ENCODE measurements around the gene SLC25A27.

The SLC25A27 gene

DNA sequence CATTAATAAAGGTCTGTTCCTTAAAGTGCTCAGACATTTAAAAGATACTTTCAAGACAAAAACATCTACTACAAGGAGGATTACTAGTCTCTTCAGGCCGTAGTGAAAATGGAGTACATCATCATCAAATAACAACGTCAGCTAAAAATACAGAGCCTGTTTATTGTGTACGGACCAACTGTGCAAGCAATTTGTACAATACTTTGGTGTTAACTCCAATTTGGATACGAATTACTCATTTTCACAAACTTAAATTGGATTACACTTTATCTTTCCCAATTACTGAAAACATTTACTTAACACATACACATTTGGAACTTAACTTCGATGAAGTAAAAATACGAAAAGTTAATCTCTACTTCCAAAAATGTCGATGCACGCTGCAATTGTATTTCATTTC lies 959 bp upstream of the SLC25A27 start:
- DNase-seq, result no peak

GRCh38 chr6:46652232-46652602 lies 558 bp upstream of the SLC25A27 start:
- DNase-seq, result no peak

GRCh38 chr6:46653439-46654195 lies 842 bp downstream of the SLC25A27 start:
- no peak for DNase-seq

DNA sequence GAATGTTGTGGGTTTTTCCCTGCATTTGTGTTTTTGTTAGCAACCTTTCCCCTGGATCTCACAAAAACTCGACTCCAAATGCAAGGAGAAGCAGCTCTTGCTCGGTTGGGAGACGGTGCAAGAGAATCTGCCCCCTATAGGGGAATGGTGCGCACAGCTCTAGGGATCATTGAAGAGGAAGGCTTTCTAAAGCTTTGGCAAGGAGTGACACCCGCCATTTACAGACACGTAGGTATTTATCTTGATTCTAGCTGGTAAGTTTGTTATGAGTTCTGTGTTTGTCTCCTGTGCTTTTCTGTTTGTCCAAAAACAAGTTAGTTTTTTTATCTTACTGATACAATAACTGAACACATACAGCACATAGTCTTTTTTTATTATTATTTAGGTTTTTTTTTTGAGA lies 3.0 kb downstream of the SLC25A27 start:
- no peak for DNase-seq

GRCh38 chr6:46657642-46658041 lies 4.9 kb downstream of the SLC25A27 start:
- DNase-seq, result no peak

- no peak for DNase-seq
Observed at GRCh38 chr6:46661483-46661882, 8.7 kb downstream of the SLC25A27 start.

- DNase-seq, result no peak
Observed at GRCh38 chr6:46667377-46667776, 14.6 kb downstream of the SLC25A27 start.

DNA sequence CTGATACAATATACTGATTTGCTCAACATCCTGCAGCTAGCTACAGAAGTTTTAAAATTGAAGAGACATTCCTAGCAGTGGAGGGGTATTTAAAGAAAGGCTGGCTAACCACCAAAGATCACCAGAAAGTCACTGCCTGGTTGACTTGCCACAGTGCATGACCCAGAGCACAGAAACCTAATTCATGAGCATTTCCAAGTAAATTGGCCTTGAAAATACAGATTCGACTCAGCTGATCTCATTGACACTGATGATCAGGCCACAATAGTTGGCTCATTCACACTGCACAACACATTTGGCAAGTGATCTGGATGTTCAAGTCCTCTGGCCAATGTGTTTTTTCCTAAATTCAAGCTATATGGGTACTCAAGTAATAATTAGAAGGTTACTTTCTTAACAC lies 21.6 kb downstream of the SLC25A27 start:
- DNase-seq, result no peak

DNA sequence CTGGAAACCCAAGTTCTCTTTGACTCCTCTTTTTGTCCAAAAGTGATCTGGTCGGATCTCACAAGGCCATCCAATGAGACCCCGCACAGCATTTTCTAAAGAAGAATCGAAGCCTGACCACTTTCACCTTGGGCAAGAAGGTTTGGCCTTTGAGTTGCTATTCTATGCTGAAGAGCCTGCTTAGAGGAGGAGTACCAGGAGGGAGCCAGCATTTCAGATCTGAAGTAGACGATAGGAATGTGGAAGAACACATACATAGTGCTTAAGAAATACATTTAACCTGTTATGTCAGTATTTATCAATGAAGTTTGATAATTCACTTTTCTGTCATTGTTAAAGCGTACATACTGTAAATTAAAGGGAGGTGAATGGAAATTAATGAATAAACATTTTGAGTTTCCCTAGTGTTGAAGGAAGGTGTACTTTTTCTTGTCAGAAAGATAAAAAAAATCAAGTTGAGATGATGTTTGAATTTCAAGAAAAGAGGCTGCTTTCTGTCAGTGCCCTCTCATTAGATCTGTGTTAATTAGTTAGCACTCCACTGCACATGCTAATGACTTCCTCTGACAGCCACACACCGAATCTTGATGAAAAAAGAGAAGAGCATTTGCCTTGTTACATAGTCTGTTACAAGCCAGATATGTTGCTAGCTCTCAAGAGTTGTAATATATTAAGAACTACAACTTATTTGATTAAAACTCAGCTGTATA lies 24.0 kb downstream of the SLC25A27 start:
- DNase-seq, result no peak

DNA sequence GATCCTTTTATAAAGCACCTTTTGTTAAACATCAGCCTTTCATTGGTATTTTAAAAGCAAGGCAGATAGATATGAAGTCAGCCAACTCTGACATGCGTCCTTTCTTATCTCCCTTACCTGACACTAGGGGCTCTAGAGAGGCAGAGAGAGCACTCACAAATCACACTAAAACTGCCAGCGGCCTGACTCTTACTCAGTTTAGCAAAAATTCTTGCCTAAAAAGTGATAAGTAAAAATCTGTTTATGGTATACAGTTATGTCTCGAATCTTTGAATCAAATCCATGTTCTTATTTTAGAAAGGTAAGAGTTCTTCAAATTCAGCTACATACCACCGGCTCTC lies 24.5 kb downstream of the SLC25A27 start:
- DNase-seq, result peak; percentile 15

DNA sequence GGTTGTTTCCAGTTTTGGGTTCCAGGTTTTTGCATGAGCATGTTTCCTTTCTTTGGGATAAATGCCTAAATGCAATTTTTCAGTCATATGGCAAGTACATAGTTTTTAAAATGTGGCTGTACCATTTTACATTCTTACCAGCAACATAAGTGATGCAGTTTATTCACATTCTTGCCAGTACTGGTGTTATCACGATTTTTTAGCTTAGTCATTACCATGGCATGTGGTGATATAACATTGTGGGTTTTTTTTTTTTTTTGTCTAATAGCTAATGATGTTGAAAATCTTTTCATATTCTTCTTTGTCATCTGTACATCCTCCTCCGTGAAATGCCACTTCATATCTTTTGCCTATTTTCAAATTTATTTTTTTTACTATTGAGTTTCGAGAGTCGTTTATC lies 32.0 kb downstream of the SLC25A27 start:
- DNase-seq, result no peak

DNA sequence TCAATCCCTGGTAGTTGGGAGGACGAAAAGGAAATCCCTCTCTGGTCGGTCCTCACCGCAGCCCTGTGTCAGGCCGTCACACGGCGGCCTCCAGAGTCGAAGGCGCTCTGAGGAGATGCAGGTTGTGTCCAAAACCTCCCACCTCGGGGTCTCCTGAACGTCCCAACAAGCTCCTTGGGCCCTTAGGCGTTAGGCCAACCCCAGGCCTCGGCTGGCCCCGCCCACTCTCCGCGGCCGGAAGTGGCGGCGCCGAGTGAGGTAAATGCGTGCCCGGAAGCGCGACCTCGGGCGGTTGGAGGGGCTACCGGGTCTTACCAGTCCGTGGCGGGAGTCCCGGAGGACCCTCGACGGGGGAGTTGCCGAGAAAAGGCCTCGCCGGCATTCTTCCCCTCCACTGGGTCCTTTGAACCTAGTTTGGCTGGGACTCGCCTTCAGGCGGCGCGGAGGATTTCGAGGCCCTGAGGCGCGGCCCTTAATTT lies 34.9 kb downstream of the SLC25A27 start, which contains the start of gene TDRD6:
TSS of gene TDRD6 (plus strand) at position 267 of the 479 bp plus-strand sequence. CDS start 244 bp downstream, outside the sequence.
- no peak for DNase-seq

DNA sequence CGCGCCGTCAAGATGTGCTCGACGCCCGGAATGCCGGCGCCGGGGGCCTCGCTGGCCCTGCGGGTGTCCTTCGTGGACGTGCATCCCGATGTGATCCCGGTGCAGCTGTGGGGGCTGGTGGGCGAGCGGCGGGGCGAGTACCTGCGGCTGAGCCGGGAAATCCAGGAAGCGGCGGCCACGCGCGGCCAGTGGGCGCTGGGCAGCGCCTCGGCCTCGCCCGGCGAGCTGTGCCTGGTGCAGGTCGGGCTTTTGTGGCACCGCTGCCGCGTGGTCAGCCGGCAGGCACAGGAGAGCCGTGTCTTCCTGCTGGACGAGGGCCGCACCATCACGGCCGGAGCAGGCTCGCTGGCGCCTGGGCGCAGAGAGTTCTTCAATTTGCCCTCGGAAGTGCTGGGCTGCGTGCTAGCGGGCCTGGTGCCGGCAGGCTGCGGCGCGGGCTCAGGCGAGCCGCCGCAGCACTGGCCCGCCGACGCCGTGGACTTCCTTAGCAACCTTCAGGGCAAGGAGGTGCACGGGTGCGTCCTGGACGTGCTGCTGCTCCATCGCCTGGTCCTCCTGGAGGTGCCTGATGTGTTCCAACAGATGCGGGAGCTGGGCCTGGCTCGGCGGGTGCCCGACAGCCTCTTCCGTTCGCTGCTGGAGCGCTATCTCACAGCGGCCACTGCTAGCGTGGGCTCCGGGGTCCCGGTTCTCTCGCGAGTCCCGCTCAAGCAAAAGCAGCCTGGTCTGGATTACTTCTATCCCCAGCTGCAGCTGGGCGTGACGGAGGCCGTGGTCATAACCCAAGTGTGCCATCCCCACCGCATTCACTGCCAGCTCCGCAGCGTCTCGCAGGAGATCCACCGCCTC lies 35.6 kb downstream of the SLC25A27 start:
- no peak for DNase-seq

DNA sequence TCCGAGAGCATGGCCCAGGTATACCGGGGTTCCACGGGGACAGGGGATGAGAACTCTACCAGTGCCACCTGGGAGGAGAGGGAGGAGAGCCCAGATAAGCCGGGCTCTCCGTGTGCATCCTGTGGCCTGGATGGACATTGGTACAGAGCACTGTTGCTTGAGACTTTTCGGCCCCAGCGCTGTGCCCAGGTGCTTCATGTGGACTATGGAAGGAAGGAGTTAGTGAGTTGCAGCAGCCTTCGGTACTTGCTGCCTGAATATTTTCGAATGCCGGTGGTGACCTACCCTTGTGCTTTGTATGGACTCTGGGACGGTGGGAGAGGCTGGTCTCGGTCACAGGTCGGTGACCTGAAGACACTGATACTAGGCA lies 36.2 kb downstream of the SLC25A27 start:
- DNase-seq, result no peak

GRCh38 chr6:46689657-46690056 lies 36.9 kb downstream of the SLC25A27 start:
- no peak for DNase-seq

GRCh38 chr6:46690141-46690755 lies 37.5 kb downstream of the SLC25A27 start:
- DNase-seq, result no peak

DNA sequence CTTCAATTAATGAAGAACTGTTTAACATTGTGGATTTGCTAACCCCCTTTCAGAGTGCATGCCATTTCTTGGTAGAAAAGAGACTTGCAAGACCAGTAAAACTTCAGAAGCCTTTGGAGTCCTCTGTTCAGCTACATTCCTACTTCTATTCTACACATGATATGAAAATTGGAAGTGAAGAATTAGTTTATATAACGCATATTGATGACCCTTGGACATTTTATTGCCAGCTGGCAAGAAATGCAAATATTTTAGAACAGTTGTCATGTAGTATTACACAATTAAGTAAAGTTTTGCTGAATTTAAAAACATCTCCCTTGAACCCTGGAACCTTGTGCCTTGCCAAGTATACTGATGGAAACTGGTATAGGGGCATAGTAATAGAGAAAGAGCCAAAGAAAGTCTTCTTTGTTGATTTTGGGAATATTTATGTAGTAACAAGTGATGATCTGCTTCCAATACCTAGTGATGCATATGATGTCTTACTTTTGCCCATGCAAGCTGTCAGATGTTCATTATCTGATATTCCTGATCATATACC lies 38.2 kb downstream of the SLC25A27 start:
- no peak for DNase-seq

- DNase-seq, result no peak
Observed at GRCh38 chr6:46699970-46700369, 47.2 kb downstream of the SLC25A27 start.

- peak; percentile 10 for DNase-seq
Observed at GRCh38 chr6:46704562-46704961, 51.8 kb downstream of the SLC25A27 start.

DNA sequence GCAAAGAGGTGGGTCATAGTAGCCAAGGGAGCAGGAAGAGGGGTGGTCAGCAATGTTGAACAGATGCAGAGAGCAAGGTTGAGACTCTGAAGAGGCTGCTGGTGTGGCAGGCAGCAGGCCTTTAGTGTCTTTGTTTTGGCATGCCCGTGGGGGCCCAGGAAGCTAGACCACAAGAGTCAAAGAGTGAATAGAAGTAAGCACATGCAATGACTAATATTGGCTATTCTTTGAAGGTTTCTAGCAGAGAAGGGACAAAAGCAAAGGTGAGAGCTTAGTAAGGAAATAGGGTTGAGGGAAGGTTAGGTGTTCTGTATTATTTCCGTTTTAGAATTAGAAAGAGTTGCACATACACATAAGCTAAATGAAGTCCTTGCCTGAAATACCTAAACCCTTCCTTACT lies 53.7 kb downstream of the SLC25A27 start:
- DNase-seq, result no peak

DNA sequence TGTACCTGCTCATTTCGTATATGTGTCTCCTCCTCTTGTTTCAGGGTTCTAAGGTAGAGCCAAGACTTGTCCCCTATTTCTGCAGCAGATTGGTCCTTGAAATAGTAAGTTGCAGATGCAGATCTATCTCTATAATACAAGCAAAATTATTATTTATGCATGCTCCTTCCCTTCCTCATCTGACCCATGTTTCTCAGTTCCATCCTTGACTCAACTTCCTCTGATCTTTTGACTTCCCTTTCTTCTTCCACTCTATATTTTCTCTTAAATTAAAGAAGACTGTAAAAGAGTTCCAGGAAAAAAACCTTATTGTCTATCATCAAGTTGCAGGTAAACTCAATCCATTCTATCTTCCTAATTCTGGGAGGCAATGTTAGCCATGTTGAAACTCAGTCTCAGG lies 58.7 kb downstream of the SLC25A27 start:
- DNase-seq, result no peak

DNA sequence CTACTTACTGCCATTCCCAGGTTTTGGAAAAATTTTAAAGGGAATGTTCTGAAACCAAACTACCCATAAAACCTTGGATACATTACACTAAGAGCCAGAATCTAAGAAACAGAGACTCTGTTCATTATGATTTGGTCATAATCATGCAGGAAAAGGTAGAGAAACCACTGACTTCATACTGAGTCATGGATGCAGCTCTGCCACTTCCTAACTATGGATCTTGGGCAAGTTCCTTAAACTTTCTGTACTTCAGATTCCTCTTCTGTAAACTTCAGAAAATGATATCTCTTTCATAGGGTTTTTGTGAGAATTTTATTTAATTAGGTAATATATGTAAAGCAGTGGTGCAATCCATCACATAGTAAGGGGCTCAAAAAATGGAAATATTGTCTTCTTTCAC lies 62.4 kb downstream of the SLC25A27 start:
- DNase-seq, result no peak

- DNase-seq, result no peak
Observed at GRCh38 chr6:46719099-46719498, 66.3 kb downstream of the SLC25A27 start.
